ENCODE results near the gene RICTOR.

GRCh38 chr5:39102684-39103155 lies 28.5 kb upstream of the RICTOR start:
- TF ChIP-seq CTCF (IDR thresholded peaks at IDR 0.05) = no peak
- TF ChIP-seq POLR2A (IDR thresholded peaks at IDR 0.05) = no peak
- TF ChIP-seq POLR2AphosphoS5 (IDR thresholded peaks at IDR 0.05) = no peak
